GM12801 (cell line): ENCODE data around the gene RAB11A.

ENCODE experiments used
- CTCF ChIP-seq: IDR thresholded peaks from one replicate; pipeline ENCODE4 v1.5.1; 2011; ENCODE audit warnings: control low read depth; ENCODE audit not compliant: insufficient read length; ENCODE audit errors: extremely low read depth

Gene RAB11A

GRCh38 chr15:65837301-65838294 lies 31.7 kb upstream of the RAB11A start:
- no peak for TF ChIP-seq CTCF

- no peak for TF ChIP-seq CTCF
Measured at GRCh38 chr15:65839354-65839901, 29.9 kb upstream of the RAB11A start.

GRCh38 chr15:65839985-65840384 lies 29.3 kb upstream of the RAB11A start:
- no peak for TF ChIP-seq CTCF

- TF ChIP-seq CTCF = no peak
Measured at GRCh38 chr15:65841121-65841930, 28.0 kb upstream of the RAB11A start.

GRCh38 chr15:65845826-65846519 lies 23.3 kb upstream of the RAB11A start:
- no peak for TF ChIP-seq CTCF

GRCh38 chr15:65847989-65848388 lies 21.3 kb upstream of the RAB11A start:
- no peak for TF ChIP-seq CTCF
